ENCODE results near the gene GAPT.

- TF ChIP-seq CTCF (IDR thresholded peaks at IDR 0.05; ENCODE audit: low read length): no peak
- no peak for TF ChIP-seq EZH2 (IDR thresholded peaks at IDR 0.05; ENCODE audit: borderline replicate concordance, low read length)
Measured at GRCh38 chr5:58451732-58452565, 39.3 kb upstream of the GAPT start.
